Liver (tissue), 9 donors: ENCODE data around the gene LINC00305. TPM values are rescaled to one million over a fixed set of nuclear protein-coding genes. Genes with fewer than 3 reads are reported as not detected.

Experiments
- DNase-seq: peaks from one replicate; pipeline ENCODE4 v3.0.0-alpha.2; 2017; ENCODE audit warnings: low spot score
- H3K27ac ChIP-seq, 2 donors: one replicate each; pipeline ENCODE4 v1.7.0; 2013; ENCODE audit warnings: inconsistent platforms in 2 of 2, low read length in 2 of 2, control low read depth in 1 of 2, low read depth in 1 of 2, mild to moderate bottlenecking in 1 of 2
- H3K27me3 ChIP-seq, 4 donors: one replicate each; pipeline versions ENCODE4 v1.6.1 to v1.7.0; 2013; ENCODE audit warnings: low read length in 3 of 4, inconsistent platforms in 1 of 4, mild to moderate bottlenecking in 1 of 4, moderate library complexity in 1 of 4; ENCODE audit not compliant: control insufficient read depth in 4 of 4, insufficient read depth in 4 of 4
- H3K36me3 ChIP-seq, 4 donors: one replicate each; pipeline versions ENCODE4 v1.6.1 to v1.7.0; 2013; ENCODE audit warnings: low read length in 3 of 4, mild to moderate bottlenecking in 3 of 4, low read depth in 1 of 4, moderate library complexity in 1 of 4; ENCODE audit not compliant: control insufficient read depth in 4 of 4, insufficient read depth in 3 of 4
- H3K4me1 ChIP-seq, 4 donors: one replicate each; pipeline versions ENCODE4 v1.6.1 to v1.7.0; 2013; ENCODE audit warnings: low read length in 3 of 4, mild to moderate bottlenecking in 3 of 4, moderate library complexity in 1 of 4; ENCODE audit not compliant: control insufficient read depth in 4 of 4, insufficient read depth in 4 of 4
- H3K4me3 ChIP-seq, 3 donors: one replicate each; pipeline versions ENCODE4 v1.6.1 to v1.7.0; 2013; ENCODE audit warnings: low read length in 3 of 3, control low read depth in 1 of 3, low read depth in 1 of 3, mild to moderate bottlenecking in 1 of 3
- H3K9ac ChIP-seq, 2 donors: one replicate each; pipeline ENCODE4 v1.7.0; 2013; ENCODE audit warnings: low read length in 2 of 2, mild to moderate bottlenecking in 2 of 2, moderate library complexity in 2 of 2, control low read depth in 1 of 2, low read depth in 1 of 2
- H3K9me3 ChIP-seq, 4 donors: one replicate each; pipeline versions ENCODE4 v1.6.1 to v1.7.0; 2013; ENCODE audit warnings: low read length in 3 of 4; ENCODE audit not compliant: control insufficient read depth in 4 of 4
- ATF3 ChIP-seq: IDR thresholded peaks from 2 replicates; pipeline ENCODE4 v1.6.1; 2016; ENCODE audit warnings: antibody characterized with exemption
- CTCF ChIP-seq: fragments of 150-350 bp; IDR thresholded peaks from 2 replicates; pipeline ENCODE4 v1.5.1; 2017; ENCODE audit warnings: improper control_type of control experiment, low read depth, low read length; ENCODE audit not compliant: missing input control
- EGR1 ChIP-seq, 2 donors: IDR thresholded peaks; 2 replicates each; pipeline ENCODE4 v1.6.1; 2016 to 2018; ENCODE audit warnings: antibody characterized with exemption in 2 of 2, low read depth in 2 of 2
- FOXA1 ChIP-seq: IDR thresholded peaks from 2 replicates; pipeline ENCODE4 v1.6.1; 2016; ENCODE audit warnings: antibody characterized with exemption
- FOXA2 ChIP-seq: IDR thresholded peaks from 2 replicates; pipeline ENCODE4 v1.6.1; 2016; ENCODE audit warnings: antibody characterized with exemption
- GABPA ChIP-seq, 2 donors: IDR thresholded peaks in 1 of 2; conservative IDR thresholded peaks in 1 of 2; 2 replicates each; pipeline ENCODE4 v1.6.1; 2016; ENCODE audit warnings: antibody characterized with exemption in 2 of 2, mild to moderate bottlenecking in 1 of 2, moderate library complexity in 1 of 2
- HNF4G ChIP-seq: IDR thresholded peaks from 2 replicates; pipeline ENCODE4 v1.6.1; 2016; ENCODE audit warnings: antibody characterized with exemption
- JUND ChIP-seq, 2 donors: IDR thresholded peaks; 2 replicates each; pipeline ENCODE4 v1.6.1; 2016; ENCODE audit warnings: antibody characterized with exemption in 2 of 2
- MAX ChIP-seq: IDR thresholded peaks from 2 replicates; pipeline ENCODE4 v1.6.1; 2016; ENCODE audit warnings: antibody characterized with exemption
- NR2F2 ChIP-seq: IDR thresholded peaks from 2 replicates; pipeline ENCODE4 v1.6.1; 2016; ENCODE audit warnings: antibody characterized with exemption
- RAD21 ChIP-seq, 2 donors: IDR thresholded peaks; 2 replicates each; pipeline ENCODE4 v1.6.1; 2016; ENCODE audit warnings: antibody characterized with exemption in 2 of 2, mild to moderate bottlenecking in 2 of 2
- REST ChIP-seq: IDR thresholded peaks from 2 replicates; pipeline ENCODE4 v1.6.1; 2016; ENCODE audit warnings: antibody characterized with exemption, mild to moderate bottlenecking
- RXRA ChIP-seq, 2 donors: IDR thresholded peaks; 2 replicates each; pipeline ENCODE4 v1.6.1; 2017 to 2018; ENCODE audit warnings: antibody characterized with exemption in 2 of 2, mild to moderate bottlenecking in 1 of 2
- SP1 ChIP-seq: IDR thresholded peaks from 2 replicates; pipeline ENCODE4 v1.6.1; 2018; ENCODE audit warnings: antibody characterized with exemption, mild to moderate bottlenecking
- TAF1 ChIP-seq: conservative IDR thresholded peaks from 2 replicates; pipeline ENCODE4 v1.6.1; 2016; ENCODE audit warnings: antibody characterized with exemption, mild to moderate bottlenecking
- YY1 ChIP-seq: IDR thresholded peaks from 2 replicates; pipeline ENCODE4 v1.6.1; 2016; ENCODE audit warnings: antibody characterized with exemption, mild to moderate bottlenecking
- ZBTB33 ChIP-seq: IDR thresholded peaks from 2 replicates; pipeline ENCODE4 v1.6.1; 2016; ENCODE audit warnings: antibody characterized with exemption
- WGBS: extraction: QIAGEN DNeasy Blood & Tissue Kit; methylation state at CpG from one replicate; pipeline ENCODE4 v1.1.7; 2013; 5-methylcytosine and 5-hydroxymethylcytosine counted together
- polyA plus RNA-seq, 2 donors: library from polyadenylated mRNA; stranded (reverse) in 1 of 2; unstranded in 1 of 2; fragments of 200-250 nt in 1 of 2; fragments of >200 nt in 1 of 2; fragmentation: Nextera tagmentation in 1 of 2; extraction: Ambion mirVana in 1 of 2; gene quantifications; one replicate each; pipeline versions ENCODE4 v1.2.1 to v1.2.3, GENCODE V29; 2013 to 2015
- total RNA-seq, 2 donors: library from RNA; depleted of rRNA; stranded (reverse); fragments of >200 nt; gene quantifications; one replicate each; pipeline ENCODE4 v1.2.3, GENCODE V29; 2014
- donor health status: healthy.
- donor health status: healthy.
- donor health status: healthy.
- donor health status: healthy.
- donor health status: healthy.

The LINC00305 gene
- total and polyA plus RNA-seq, 4 donors = 0.84 TPM; not detected in 3

GRCh38 chr18:64134044-64134747, 14.7 kb downstream of the LINC00305 start (continued):
- no peak for TF ChIP-seq GABPA (IDR thresholded peaks at IDR 0.05 in 1 of 2, conservative IDR thresholded peaks at IDR 0.05 in 1 of 2)

GRCh38 chr18:64132871-64133270, 16.0 kb downstream of the LINC00305 start:
- no peak overlapping the region for H3K9ac ChIP-seq
- 83% methylated on average over 2 of the region's 2 CpGs for WGBS

More at GRCh38 chr18:64132871-64133270, 16.0 kb downstream of the LINC00305 start:
- H3K27me3 ChIP-seq = no peaks in the 10 kb centered on the region
- no peak for DNase-seq
- no peaks in the 10 kb centered on the region for H3K4me1 ChIP-seq
- no peaks in the 10 kb centered on the region for H3K36me3 ChIP-seq
- TF ChIP-seq CTCF = no peak
- no peak for TF ChIP-seq REST
- TF ChIP-seq HNF4G = no peak
- TF ChIP-seq RXRA (IDR thresholded peaks at IDR 0.05) = no peak
- no peak for TF ChIP-seq GABPA (IDR thresholded peaks at IDR 0.05 in 1 of 2, conservative IDR thresholded peaks at IDR 0.05 in 1 of 2)
- no peak for TF ChIP-seq NR2F2
- no peak for TF ChIP-seq ZBTB33
- TF ChIP-seq SP1 = no peak
- no peak for TF ChIP-seq EGR1 (IDR thresholded peaks at IDR 0.05; ENCODE audit: low read depth in 2 of 2)
- no peak for TF ChIP-seq YY1
- no peak for TF ChIP-seq FOXA2
- no peak for TF ChIP-seq ATF3
- no peak for TF ChIP-seq TAF1
- TF ChIP-seq RAD21 (IDR thresholded peaks at IDR 0.05) = no peak
- TF ChIP-seq FOXA1 = no peak
- no peak for TF ChIP-seq MAX
- TF ChIP-seq JUND (IDR thresholded peaks at IDR 0.05) = no peak
- no peak overlapping the region for H3K4me3 ChIP-seq
- H3K9me3 ChIP-seq = no peaks in the 10 kb centered on the region
- no peak overlapping the region for H3K27ac ChIP-seq
